Sigmoid colon (tissue), 4 donors: ENCODE measurements around the gene GREB1.

Source experiments
- CTCF ChIP-seq, 4 experiments: fragments of 450-650 bp in 3 of 4; fragments of 200-600 bp in 1 of 4; IDR thresholded peaks; one replicate each; pipeline ENCODE4 v1.5.1; 2016 to 2019; ENCODE audit warnings: antibody characterized with exemption in 4 of 4, mild to moderate bottlenecking in 3 of 4, moderate library complexity in 2 of 4
- EP300 ChIP-seq, 4 donors: sonication (generic); formaldehyde crosslinking; IDR thresholded peaks; one replicate each; pipeline ENCODE4 v1.6.1; 2017; ENCODE audit warnings: antibody characterized with exemption in 4 of 4
- POLR2A ChIP-seq, 2 donors: fragments of 450-650 bp; IDR thresholded peaks; one replicate each; pipeline ENCODE4 v1.6.1; 2016; ENCODE audit warnings: antibody characterized with exemption in 2 of 2, mild to moderate bottlenecking in 2 of 2, moderate library complexity in 2 of 2
- POLR2AphosphoS5 ChIP-seq, 4 donors: sonication (generic); formaldehyde crosslinking; IDR thresholded peaks; one replicate each; pipeline ENCODE4 v1.6.1; 2017; ENCODE audit warnings: antibody characterized with exemption in 4 of 4

- TF ChIP-seq CTCF (IDR thresholded peaks at IDR 0.05) (no peak), POLR2A (IDR thresholded peaks at IDR 0.05) (no peak), POLR2AphosphoS5 (IDR thresholded peaks at IDR 0.05) (no peak), EP300 (IDR thresholded peaks at IDR 0.05) (no peak)
Observed at GRCh38 chr2:11639503-11639902, 105.7 kb downstream of the GREB1 start.
